NCI-H2196 treated with DMSO at 0.1 percent for 48 hours (cell line): ENCODE results near the gene KRTAP27-1.

Experiments used
- DNase-seq: peaks from one replicate; lab custom pipeline; 2025; ENCODE audit not compliant: unreplicated experiment; lab: John Stamatoyannopoulos, UW

Gene KRTAP27-1

GRCh38 chr21:30305136-30305535 is 32.4 kb downstream of the KRTAP27-1 start:
- no peak for DNase-seq

GRCh38 chr21:30289215-30289614 is 48.3 kb downstream of the KRTAP27-1 start, which contains the start of gene KRTAP25-1:
KRTAP25-1 (minus strand) TSS chr21:30289514; CDS start chr21:30289490, 24 bp downstream.
- DNase-seq = no peak
